A549 treated with CORT108297 at 1 μM for 4 hours (cell line): ENCODE measurements around the gene PNMT. TPM values are rescaled to one million over a fixed set of nuclear protein-coding genes. Genes with fewer than 3 reads are reported as not detected.

Source experiments
- total RNA-seq: library from RNA; stranded (reverse); fragments of 200-300 nt; extraction: Qiagen RNA extraction; gene quantifications from 5 replicates; pipeline ENCODE4 v1.2.3, GENCODE V29; 2022

Gene PNMT
- 0.13 to 0.21 TPM (median 0.20 TPM) in 3 of 5 replicates, not detected in the others for total RNA-seq

DNA sequence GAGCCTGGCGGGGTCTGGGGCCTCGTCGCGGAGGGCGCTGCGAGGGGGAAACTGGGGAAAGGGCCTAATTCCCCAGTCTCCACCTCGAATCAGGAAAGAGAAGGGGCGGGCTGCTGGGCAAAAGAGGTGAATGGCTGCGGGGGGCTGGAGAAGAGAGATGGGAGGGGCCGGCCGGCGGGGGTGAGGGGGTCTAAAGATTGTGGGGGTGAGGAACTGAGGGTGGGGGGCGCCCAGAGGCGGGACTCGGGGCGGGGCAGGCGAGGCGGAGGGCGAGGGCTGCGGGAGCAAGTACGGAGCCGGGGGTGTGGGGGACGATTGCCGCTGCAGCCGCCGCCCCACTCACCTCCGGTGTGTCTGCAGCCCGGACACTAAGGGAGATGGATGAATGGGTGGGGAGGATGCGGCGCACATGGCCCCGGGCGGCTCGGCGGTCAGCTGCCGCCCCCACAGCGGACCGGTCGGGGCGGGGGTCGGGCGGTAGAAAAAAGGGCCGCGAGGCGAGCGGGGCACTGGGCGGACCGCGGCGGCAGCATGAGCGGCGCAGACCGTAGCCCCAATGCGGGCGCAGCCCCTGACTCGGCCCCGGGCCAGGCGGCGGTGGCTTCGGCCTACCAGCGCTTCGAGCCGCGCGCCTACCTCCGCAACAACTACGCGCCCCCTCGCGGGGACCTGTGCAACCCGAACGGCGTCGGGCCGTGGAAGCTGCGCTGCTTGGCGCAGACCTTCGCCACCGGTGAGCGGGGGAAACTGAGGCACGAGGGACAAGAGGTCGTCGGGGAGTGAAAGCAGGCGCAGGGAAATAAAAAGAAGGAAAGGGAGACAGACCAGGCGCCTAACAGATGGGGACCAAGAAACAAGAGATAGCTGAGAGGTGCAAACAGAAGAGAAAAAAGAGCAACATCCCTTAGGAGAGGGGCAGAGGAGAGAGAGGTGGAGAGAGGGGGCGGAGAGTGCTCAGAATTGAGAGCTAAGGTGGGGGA, at the start of gene PNMT:
PNMT (plus strand) TSS at position 509 of the 980 bp plus-strand sequence; CDS start at position 532, 23 bp downstream.

DNA sequence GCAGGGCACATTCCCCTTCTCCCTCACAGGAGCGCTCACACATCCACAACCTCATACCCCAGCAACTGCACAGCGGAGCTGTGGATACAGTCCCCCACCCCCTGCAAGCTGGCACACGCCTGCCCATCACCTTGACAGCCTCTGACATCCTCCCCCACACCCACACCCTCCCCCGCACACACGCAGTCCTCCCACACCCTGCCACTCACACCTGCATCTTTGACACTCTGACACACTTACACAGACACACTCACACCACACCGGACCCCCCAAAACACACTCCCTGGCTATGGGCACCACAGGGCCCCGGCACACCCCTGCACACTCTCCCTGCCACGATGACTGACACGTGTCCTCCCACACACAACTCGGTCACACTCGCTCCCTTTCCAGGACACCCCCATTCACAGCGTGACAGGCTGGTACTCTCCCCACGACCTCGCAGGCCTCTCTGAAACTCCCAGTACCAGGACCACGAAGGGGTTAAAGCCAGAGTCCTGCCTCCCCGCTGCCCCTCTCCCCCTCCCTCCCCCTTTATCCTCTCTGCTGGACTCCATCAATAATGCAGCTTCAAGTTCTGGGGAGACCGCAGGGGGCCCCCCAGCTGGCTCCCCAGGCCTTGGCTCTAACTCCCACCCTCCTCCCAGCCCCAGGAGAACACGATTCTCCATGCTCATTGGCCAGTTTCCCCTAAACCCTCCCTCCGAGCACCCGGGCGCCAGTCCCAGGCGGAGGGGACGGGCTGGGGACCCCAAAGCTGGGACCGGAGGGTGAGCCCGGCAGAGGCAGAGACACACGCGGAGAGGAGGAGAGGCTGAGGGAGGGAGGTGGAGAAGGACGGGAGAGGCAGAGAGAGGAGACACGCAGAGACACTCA, 41.8 kb upstream of the PNMT start, which contains the start of gene PPP1R1B:
PPP1R1B (plus strand) TSS at position 782 of the 876 bp plus-strand sequence. CDS start 441 bp downstream, outside the sequence.

DNA sequence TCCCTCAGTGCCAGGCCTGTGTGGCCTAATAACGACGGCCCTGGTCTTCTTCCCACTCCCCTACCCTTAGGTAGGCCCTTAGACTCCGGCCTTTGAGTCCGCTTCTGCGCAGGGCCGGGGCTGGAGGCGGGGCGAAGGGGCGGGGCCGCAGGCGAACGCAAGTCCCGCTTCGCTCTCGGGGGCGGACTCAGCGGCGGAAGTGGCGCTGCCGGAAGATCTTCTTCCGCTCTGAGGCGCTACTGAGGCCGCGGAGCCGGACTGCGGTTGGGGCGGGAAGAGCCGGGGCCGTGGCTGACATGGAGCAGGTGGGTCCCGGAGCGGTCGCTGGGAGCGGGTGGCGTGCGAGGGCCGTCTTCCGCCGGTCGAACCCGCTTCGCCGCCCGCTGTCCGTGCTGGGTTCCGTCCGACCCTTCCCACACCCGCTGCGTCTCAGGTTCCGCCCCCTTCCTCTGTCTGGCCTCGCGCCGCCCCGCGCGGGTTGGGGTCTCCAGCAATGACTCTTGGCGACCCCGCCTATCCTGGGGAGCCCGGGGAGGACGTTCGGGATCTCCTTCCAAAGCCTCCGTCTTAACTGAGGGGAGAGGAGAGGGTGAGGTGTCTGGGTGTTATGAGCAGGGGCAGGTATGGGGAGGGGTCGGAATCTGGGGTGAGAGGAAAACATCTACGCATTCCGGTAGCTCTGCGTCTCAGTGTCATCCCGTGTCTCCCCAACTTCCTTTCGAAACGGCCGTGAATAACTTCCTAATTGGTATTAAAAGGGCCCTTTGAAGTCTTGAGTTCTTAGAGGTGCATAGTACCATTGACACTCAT, 31.1 kb upstream of the PNMT start, which contains the start of gene STARD3:
STARD3 (plus strand) TSS at position 218 of the 810 bp plus-strand sequence. CDS start 16,388 bp downstream, outside the sequence.

GRCh38 chr17:39664581-39665561, 3.4 kb upstream of the PNMT start, which contains the start of gene TCAP:
Gene TCAP (plus strand): TSS chr17:39665349. CDS start chr17:39665360, 11 bp downstream.

DNA sequence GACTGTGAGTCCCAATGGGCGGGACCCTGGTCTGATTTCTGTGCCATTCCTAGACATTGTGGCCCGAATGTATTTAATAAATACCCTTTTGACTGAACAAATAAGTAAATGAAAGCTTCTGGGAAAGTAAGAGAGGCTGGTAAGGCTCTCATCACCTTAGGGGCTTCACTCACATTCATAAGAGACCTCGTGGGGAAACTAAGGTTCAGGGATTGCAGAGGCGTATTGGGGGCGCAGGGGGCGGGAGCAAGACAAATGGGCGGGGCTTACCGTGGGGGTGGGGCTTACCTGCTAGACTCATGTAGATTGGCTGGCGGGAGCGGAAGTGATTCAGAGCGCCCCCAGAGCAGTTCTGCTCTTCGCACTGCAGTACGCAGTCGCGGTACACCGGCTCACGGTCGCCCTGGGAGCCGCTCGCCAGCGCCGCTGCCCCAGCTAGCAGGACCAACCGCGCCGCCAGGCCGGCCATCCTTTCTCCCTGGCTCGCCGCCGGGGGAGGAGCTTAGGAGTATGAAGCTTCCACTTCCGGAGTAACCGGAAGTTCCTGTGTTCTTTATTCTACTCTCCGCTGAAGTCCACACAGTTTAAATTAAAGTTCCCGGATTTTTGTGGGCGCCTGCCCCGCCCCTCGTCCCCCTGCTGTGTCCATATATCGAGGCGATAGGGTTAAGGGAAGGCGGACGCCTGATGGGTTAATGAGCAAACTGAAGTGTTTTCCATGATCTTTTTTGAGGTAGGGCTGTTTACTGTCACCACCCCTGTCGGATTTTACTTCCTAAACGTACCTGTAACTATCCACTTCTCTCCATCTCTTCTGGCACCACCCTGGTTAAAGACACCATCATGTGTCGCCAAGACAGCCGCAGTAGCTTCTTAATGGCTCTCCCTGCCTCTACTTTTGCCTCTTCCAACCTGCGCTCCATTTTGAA, 19.6 kb downstream of the PNMT start, which contains the start of gene PGAP3:
PGAP3 (minus strand) TSS at position 512 of the 929 bp plus-strand sequence; CDS start at position 469, 43 bp downstream.

DNA sequence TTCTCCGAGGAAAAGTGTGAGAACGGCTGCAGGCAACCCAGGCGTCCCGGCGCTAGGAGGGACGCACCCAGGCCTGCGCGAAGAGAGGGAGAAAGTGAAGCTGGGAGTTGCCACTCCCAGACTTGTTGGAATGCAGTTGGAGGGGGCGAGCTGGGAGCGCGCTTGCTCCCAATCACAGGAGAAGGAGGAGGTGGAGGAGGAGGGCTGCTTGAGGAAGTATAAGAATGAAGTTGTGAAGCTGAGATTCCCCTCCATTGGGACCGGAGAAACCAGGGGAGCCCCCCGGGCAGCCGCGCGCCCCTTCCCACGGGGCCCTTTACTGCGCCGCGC, 31.5 kb downstream of the PNMT start, which contains the start of gene ERBB2:
ERBB2 (plus strand) TSS at position 247 of the 330 bp plus-strand sequence. CDS start 175 bp downstream, outside the sequence.

Other genes starting within 250 kb of the PNMT start
- gene MED1, start 217.2 kb upstream of the PNMT start, total RNA-seq: 25.2 to 34.2 TPM (median 31.3 TPM) in 5 replicates
- gene CDK12, start 207.0 kb upstream of the PNMT start, total RNA-seq: 31.4 to 38.5 TPM (median 36.8 TPM) in 5 replicates
- 0.05 TPM in 1 of 5 replicates, not detected in the others for gene NEUROD2, start 60.5 kb upstream of the PNMT start, total RNA-seq
- 0.09 TPM in 1 of 5 replicates, not detected in the others for gene PPP1R1B, start 41.5 kb upstream of the PNMT start, total RNA-seq
- gene STARD3, start 31.3 kb upstream of the PNMT start, total RNA-seq: 53.6 to 62.7 TPM (median 60.6 TPM) in 5 replicates
- gene TCAP, start 3.1 kb upstream of the PNMT start, total RNA-seq: 0.52 to 1.4 TPM (median 0.92 TPM) in 5 replicates
- gene PGAP3, start 19.6 kb downstream of the PNMT start, total RNA-seq: 6.7 to 8.3 TPM (median 8.1 TPM) in 5 replicates
- gene ERBB2, start 31.6 kb downstream of the PNMT start, total RNA-seq: 29.6 to 39.0 TPM (median 38.1 TPM) in 5 replicates
- gene MIEN1, start 62.1 kb downstream of the PNMT start, total RNA-seq: 89.2 to 101 TPM (median 94.6 TPM) in 5 replicates
- 3.9 to 7.3 TPM (median 6.6 TPM) in 5 replicates for gene GRB7, start 69.5 kb downstream of the PNMT start, total RNA-seq
- gene IKZF3, start 195.9 kb downstream of the PNMT start, total RNA-seq: not detected in 5 replicates
- gene ZPBP2, start 199.7 kb downstream of the PNMT start, total RNA-seq: not detected in 5 replicates